HepG2 (cell line): ENCODE results near the gene TXLNA. TPM values are rescaled to one million over a fixed set of nuclear protein-coding genes. Genes with fewer than 3 reads are reported as not detected.

ENCODE experiments used
- ASH2L ChIP-seq: fragments of 300-600, 200-600 bp; sonication (generic); IDR thresholded peaks from 2 replicates; pipeline ENCODE4 v1.7.0; 2017; ENCODE audit warnings: low read depth, mild to moderate bottlenecking, moderate library complexity, mixed read lengths, low read length; ENCODE audit not compliant: insufficient read length
- ATF3 ChIP-seq: sonication (generic); formaldehyde crosslinking; IDR thresholded peaks from 2 replicates; pipeline ENCODE4 v1.4.0; 2020; ENCODE audit warnings: missing genetic modification reagents
- EP300 ChIP-seq, 3 experiments: sonication (generic) in 1 of 3; formaldehyde crosslinking in 1 of 3; IDR thresholded peaks; 2 replicates each; pipeline versions ENCODE4 v1.5.1 to v1.6.1; 2011 to 2020; ENCODE audit warnings: low read depth in 2 of 3, low read length in 2 of 3, borderline replicate concordance in 1 of 3, improper control_type of control experiment in 1 of 3, mild to moderate bottlenecking in 1 of 3, missing genetic modification reagents in 1 of 3, moderate library complexity in 1 of 3
- GATAD1 ChIP-seq: IDR thresholded peaks from 2 replicates; pipeline ENCODE4 v1.6.1; 2016; ENCODE audit warnings: missing genetic modification reagents, missing compliant biosample characterization
- HMGXB4 ChIP-seq, 2 experiments: sonication (generic) in 1 of 2; formaldehyde crosslinking in 1 of 2; IDR thresholded peaks; 2 replicates each; pipeline versions ENCODE4 v1.4.0 to v1.6.1; 2018 to 2020; ENCODE audit warnings: missing genetic modification reagents in 2 of 2, borderline replicate concordance in 1 of 2, low read depth in 1 of 2, mild to moderate bottlenecking in 1 of 2, missing biosample characterization in 1 of 2
- KLF16 ChIP-seq, 2 experiments: sonication (generic) in 1 of 2; formaldehyde crosslinking in 1 of 2; IDR thresholded peaks; 2 replicates each; pipeline versions ENCODE4 v1.6.1 to v1.8.0; 2016 to 2023; ENCODE audit warnings: missing genetic modification reagents in 2 of 2, missing compliant biosample characterization in 1 of 2
- NCOR1 ChIP-seq: fragments of 200-600 bp; sonication (generic); IDR thresholded peaks from 2 replicates; pipeline ENCODE4 v1.7.0; 2017; ENCODE audit warnings: antibody characterized with exemption, low read length, borderline replicate concordance
- NFAT5 ChIP-seq: sonication (generic); formaldehyde crosslinking; IDR thresholded peaks from 2 replicates; pipeline ENCODE4 v1.4.0; 2020; ENCODE audit warnings: missing genetic modification reagents
- PATZ1 ChIP-seq: sonication (generic); formaldehyde crosslinking; IDR thresholded peaks from 2 replicates; pipeline ENCODE4 v1.4.0; 2020; ENCODE audit warnings: missing genetic modification reagents
- PHF8 ChIP-seq: sonication (generic); formaldehyde crosslinking; IDR thresholded peaks from 2 replicates; pipeline ENCODE4 v1.5.0; 2020; ENCODE audit warnings: missing genetic modification reagents
- RFX1 ChIP-seq: fragments of 450-650 bp; IDR thresholded peaks from 2 replicates; pipeline ENCODE4 v1.6.1; 2017
- ZNF143 ChIP-seq: sonication (generic); formaldehyde crosslinking; IDR thresholded peaks from 2 replicates; pipeline ENCODE4 v1.4.0; 2020; ENCODE audit warnings: missing genetic modification reagents
- ZNF274 ChIP-seq: sonication (generic); formaldehyde crosslinking; IDR thresholded peaks from 2 replicates; pipeline ENCODE4 v1.5.1; 2020; ENCODE audit warnings: mild to moderate bottlenecking, missing genetic modification reagents
- ZNF317 ChIP-seq: sonication (generic); formaldehyde crosslinking; IDR thresholded peaks from 2 replicates; pipeline ENCODE4 v1.5.0; 2020; ENCODE audit warnings: mild to moderate bottlenecking, missing genetic modification reagents
- ZNF33B ChIP-seq: sonication (generic); formaldehyde crosslinking; IDR thresholded peaks from 2 replicates; pipeline ENCODE4 v1.5.1; 2020; ENCODE audit warnings: mild to moderate bottlenecking, missing genetic modification reagents
- ZNF550 ChIP-seq: sonication (generic); formaldehyde crosslinking; IDR thresholded peaks from 2 replicates; pipeline ENCODE4 v1.4.0; 2020; ENCODE audit warnings: mild to moderate bottlenecking, missing genetic modification reagents, borderline replicate concordance
- ZNF777 ChIP-seq: sonication (generic); formaldehyde crosslinking; IDR thresholded peaks from 2 replicates; pipeline ENCODE4 v1.4.0; 2020; ENCODE audit warnings: missing genetic modification reagents
- ZNF879 ChIP-seq: sonication (generic); formaldehyde crosslinking; IDR thresholded peaks from 2 replicates; pipeline ENCODE4 v1.8.1; 2023; ENCODE audit warnings: missing genetic modification reagents
- ZSCAN20 ChIP-seq: sonication (generic); formaldehyde crosslinking; IDR thresholded peaks from 2 replicates; pipeline ENCODE4 v1.4.0; 2020; ENCODE audit warnings: missing genetic modification reagents, mild to moderate bottlenecking, borderline replicate concordance
- polyA plus RNA-seq, 8 experiments: library from polyadenylated mRNA; depleted of rRNA in 3 of 8; stranded (reverse) in 7 of 8; unstranded in 1 of 8; fragments of >200 nt; fragmentation: Illumina TruSeq in 4 of 8; extraction: Trizol in 4 of 8; gene quantifications; 2 replicates each; pipeline versions ENCODE4 v1.2.1 to v1.2.3, GENCODE V29; 2011 to 2016; ENCODE audit warnings: low read depth in 4 of 8, missing spikeins in 1 of 8, mixed read lengths in 1 of 8; ENCODE audit not compliant: insufficient read depth in 1 of 8
- total RNA-seq, 5 experiments: library from RNA; depleted of rRNA; stranded (reverse); fragments of >200 nt; fragmentation: Illumina TruSeq; extraction: Trizol; gene quantifications; 2 replicates each; pipeline ENCODE4 v1.2.3, GENCODE V29; 2016; ENCODE audit warnings: low read depth in 1 of 5

The TXLNA gene
- total and polyA plus RNA-seq, 2 of the 13 experiments (the other 11 are each of a cell fraction or from before 2014, with no cell fraction given) = 29.6 to 67.8 TPM

GRCh38 chr1:32178380-32179192 lies 889 bp upstream of the TXLNA start (continued):
- no peak for TF ChIP-seq HMGXB4 (CRISPR knock-in tag; IDR thresholded peaks at IDR 0.05; ENCODE audit: borderline replicate concordance in 1 of 2, low read depth in 1 of 2)
- TF ChIP-seq NFAT5 (CRISPR knock-in tag) = no peak
- no peak for TF ChIP-seq ATF3
- peak; percentile 65; the same call in 1 of the 2 replicates for TF ChIP-seq NCOR1
- peak; percentile 75 to 77; a peak in 3 of 4 replicates for TF ChIP-seq EP300 (IDR thresholded peaks at IDR 0.05; ENCODE audit: low read depth in 2 of 2, low read length in 2 of 2)
- peak; percentile 50; the same call in 1 of the 2 replicates for TF ChIP-seq EP300 (CRISPR knock-in tag; IDR thresholded peaks at IDR 0.05; ENCODE audit: borderline replicate concordance)
- no peak for TF ChIP-seq ASH2L
- peak in 1 of 2 experiments; percentile 56; a peak in 1 of 4 replicates for TF ChIP-seq KLF16 (CRISPR knock-in tag; IDR thresholded peaks at IDR 0.05)
- TF ChIP-seq PATZ1 (CRISPR knock-in tag) = peak; percentile 12; the same call in 1 of the 2 replicates
- no peak; the same call in 1 of the 2 replicates for TF ChIP-seq ZNF274 (CRISPR knock-in tag)
- no peak for TF ChIP-seq ZNF317 (CRISPR knock-in tag)
- TF ChIP-seq PHF8 (CRISPR knock-in tag) = no peak
- no peak for TF ChIP-seq ZSCAN20 (CRISPR knock-in tag)
- no peak for TF ChIP-seq ZNF550
- no peak for TF ChIP-seq RFX1
- no peak for TF ChIP-seq ZNF33B
- TF ChIP-seq ZNF143 = no peak
- TF ChIP-seq GATAD1 (CRISPR knock-in tag) = no peak
- TF ChIP-seq ZNF777 (CRISPR knock-in tag) = no peak
- TF ChIP-seq ZNF879 (CRISPR knock-in tag) = no peak
